ENCODE results near the gene PRUNE2. TPM values are rescaled to one million over a fixed set of nuclear protein-coding genes. Genes with fewer than 3 reads are reported as not detected.
"Not testable (repeated sequence)": the region's sequence is repeated elsewhere in the genome, so short reads cannot be mapped to it uniquely, and the experiment has no call there.

PRUNE2 gene, protein sequence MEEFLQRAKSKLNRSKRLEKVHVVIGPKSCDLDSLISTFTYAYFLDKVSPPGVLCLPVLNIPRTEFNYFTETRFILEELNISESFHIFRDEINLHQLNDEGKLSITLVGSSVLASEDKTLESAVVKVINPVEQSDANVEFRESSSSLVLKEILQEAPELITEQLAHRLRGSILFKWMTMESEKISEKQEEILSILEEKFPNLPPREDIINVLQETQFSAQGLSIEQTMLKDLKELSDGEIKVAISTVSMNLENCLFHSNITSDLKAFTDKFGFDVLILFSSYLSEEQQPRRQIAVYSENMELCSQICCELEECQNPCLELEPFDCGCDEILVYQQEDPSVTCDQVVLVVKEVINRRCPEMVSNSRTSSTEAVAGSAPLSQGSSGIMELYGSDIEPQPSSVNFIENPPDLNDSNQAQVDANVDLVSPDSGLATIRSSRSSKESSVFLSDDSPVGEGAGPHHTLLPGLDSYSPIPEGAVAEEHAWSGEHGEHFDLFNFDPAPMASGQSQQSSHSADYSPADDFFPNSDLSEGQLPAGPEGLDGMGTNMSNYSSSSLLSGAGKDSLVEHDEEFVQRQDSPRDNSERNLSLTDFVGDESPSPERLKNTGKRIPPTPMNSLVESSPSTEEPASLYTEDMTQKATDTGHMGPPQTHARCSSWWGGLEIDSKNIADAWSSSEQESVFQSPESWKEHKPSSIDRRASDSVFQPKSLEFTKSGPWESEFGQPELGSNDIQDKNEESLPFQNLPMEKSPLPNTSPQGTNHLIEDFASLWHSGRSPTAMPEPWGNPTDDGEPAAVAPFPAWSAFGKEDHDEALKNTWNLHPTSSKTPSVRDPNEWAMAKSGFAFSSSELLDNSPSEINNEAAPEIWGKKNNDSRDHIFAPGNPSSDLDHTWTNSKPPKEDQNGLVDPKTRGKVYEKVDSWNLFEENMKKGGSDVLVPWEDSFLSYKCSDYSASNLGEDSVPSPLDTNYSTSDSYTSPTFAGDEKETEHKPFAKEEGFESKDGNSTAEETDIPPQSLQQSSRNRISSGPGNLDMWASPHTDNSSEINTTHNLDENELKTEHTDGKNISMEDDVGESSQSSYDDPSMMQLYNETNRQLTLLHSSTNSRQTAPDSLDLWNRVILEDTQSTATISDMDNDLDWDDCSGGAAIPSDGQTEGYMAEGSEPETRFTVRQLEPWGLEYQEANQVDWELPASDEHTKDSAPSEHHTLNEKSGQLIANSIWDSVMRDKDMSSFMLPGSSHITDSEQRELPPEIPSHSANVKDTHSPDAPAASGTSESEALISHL (N-terminal part only)
- 1.3 TPM for total RNA-seq
- long read RNA-seq = 0 reads

DNA sequence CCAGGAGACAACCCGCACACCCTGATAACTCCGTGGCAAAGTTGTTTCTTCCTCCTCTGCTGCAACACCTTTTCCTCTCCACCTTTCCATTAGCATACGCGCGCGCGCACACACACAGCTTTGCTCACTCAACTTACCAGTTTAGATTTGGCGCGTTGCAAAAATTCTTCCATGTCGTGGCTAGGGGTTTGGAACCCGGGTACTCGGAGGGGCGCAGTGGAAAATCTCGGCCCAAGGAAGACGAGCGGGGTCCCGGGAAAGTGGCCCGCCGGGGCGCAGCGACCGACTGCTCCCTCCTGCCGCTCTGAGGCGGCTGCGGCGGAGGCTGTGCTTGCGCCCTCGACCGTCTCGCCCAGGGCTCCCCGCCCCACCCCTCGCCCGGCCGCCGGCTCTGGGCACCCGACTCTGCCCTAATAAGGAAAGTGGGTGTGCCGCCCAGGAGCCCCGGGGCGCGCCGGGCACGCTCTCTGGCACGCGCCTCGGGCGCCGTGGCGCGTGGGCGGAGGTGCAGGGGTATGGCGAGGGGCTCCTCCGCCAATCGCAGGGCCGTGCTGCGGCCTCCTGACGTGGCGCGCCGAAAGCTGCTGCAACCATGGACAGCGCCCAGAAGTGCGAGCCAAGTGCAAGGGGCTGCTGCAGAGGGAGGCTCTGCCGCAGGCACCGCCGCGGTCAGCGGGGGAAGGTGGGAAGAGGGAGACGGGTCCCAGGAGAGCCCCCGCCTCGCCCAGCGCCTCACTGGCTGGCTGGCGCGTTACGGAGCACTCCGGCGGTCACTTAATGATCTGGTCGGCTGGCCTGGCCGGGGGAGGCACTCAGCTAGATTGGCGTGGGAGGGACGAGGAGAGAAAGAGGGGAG lies at the start of gene PRUNE2:
PRUNE2 (minus strand) TSS at position 324 of the 856 bp plus-strand sequence; CDS start at position 173, 151 bp downstream.
- peak; percentile 67 for DNase-seq
- intact Hi-C loops (cut with DNase I) = no loop called here
- peak; percentile 94 for ATAC-seq (ENCODE audit: poor library complexity)

DNA sequence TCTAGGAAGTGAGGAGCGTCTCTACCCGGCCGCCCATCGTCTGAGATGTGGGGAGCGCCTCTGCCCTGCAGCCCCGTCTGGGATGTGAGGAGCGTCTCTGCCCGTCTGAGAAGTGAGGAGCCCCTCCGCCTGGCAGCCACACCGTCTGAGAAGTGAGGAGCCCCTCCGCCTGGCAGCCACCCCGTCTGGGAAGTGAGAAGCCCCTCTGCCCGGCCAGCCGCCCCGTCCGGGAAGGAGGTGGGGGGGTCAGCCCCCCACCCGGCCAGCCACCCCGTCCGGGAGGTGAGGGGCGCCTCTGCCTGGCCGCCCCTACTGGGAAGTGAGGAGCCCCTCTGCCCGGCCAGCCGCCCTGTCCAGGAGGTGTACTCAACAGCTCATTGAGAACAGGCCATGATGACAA lies 49.5 kb upstream of the PRUNE2 start:
- ATAC-seq (ENCODE audit: poor library complexity); DNase-seq; intact Hi-C loops (cut with DNase I): not testable (repeated sequence)

DNA sequence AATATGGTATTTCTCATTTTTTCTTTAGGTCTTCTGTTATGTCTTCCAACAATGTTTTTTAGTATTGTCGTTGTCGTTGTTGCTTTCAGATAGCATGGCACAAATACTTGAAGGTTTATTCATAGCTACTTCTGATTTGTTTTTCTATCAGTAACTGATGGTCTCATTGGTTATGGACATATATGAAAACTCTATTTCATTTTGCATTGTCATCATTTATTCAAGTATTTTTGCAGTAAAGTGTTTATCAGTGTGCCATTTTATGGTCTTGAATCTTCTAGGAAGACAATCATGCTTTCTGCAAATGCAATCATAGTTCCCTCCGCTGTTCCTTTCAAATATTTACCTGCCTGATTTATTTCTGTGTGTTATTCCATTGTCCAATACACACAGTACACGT lies 44.0 kb upstream of the PRUNE2 start:
- DNase-seq = no peak
- intact Hi-C loops (cut with DNase I) = no loop called here
- ATAC-seq (ENCODE audit: poor library complexity) = no peak

DNA sequence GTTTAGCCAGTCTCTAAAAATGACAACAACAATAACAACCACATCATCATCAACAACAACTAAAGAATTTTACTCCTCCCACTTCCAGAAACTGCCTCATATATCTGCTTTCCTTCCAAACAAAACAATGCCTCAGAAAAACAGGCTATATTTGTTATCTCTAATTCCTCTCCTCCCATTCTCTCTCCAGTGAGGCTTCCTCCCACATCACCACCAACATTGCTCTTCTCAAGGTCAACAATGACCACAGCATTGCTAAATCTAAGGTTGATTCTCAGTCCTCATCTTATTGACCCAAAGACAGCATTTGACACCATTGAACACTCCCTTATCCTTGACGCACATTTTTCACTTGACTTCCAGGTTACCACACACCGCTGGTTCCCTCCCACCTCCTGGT lies 38.1 kb upstream of the PRUNE2 start:
- intact Hi-C loops (cut with DNase I) = no loop called here
- DNase-seq (no peak), ATAC-seq (ENCODE audit: poor library complexity) (no peak)

DNA sequence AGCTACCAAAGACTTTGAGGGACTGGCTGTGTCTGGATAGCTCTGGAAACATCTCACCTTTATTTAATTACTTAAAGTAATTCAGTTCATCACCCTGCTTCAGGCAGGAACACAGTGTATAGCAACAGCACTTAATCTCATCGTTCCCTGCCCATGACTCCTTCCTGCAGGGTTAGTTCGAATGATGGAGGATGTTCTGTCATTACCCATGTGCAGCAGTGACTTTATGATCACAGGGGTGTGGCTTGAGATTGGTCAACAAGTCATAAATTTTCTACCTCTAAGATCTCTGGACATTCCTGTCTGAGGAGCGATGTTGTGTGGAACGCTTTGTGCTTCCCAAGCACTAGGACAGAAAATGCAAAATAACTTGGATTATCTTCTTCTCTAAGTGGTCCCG lies 37.1 kb upstream of the PRUNE2 start:
- intact Hi-C loops (cut with DNase I) = no loop called here
- ATAC-seq (ENCODE audit: poor library complexity) = no peak
- DNase-seq = no peak

DNA sequence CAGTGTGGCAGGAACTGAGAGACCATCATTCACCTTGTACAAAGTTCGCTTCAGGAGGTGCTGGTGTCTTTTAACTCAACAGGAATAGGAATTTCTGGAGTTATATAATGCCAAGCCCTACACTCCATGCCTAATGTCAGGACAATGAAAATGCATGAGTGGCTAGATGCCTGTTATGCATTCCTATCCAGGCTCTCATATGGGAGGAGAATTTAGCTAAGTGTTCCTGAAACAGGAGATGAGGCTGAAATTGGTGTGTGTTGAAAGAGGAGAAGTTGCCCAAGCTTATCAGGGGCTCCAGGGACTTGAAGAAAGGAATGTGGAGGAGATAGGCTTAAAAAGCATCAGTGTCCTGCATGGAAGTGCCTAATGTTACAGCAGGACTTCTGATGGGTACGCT lies 26.8 kb upstream of the PRUNE2 start:
- ATAC-seq (ENCODE audit: poor library complexity) = no peak
- no peak for DNase-seq
- intact Hi-C loops (cut with DNase I) = no loop called here

DNA sequence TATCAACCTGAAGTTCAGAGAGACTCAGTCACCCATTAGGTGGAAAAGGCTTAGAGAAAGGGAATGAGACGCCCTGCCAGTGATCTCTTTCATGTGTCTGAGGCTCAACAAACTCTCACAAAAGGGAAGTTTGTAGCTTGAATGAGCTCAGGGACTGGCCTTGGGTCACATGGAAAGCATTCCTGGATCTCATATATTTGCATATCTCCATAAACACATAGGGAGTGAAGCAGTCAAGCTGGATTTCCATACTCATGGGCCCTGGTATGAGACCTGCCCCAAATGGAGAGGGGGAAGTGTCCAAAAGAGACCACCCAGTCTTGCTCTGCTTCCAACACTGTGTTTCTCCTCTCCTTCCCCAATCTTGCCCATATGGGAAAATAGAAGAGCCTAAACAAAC lies 26.4 kb upstream of the PRUNE2 start:
- intact Hi-C loops (cut with DNase I) = no loop called here
- ATAC-seq (ENCODE audit: poor library complexity) = no peak
- no peak for DNase-seq

DNA sequence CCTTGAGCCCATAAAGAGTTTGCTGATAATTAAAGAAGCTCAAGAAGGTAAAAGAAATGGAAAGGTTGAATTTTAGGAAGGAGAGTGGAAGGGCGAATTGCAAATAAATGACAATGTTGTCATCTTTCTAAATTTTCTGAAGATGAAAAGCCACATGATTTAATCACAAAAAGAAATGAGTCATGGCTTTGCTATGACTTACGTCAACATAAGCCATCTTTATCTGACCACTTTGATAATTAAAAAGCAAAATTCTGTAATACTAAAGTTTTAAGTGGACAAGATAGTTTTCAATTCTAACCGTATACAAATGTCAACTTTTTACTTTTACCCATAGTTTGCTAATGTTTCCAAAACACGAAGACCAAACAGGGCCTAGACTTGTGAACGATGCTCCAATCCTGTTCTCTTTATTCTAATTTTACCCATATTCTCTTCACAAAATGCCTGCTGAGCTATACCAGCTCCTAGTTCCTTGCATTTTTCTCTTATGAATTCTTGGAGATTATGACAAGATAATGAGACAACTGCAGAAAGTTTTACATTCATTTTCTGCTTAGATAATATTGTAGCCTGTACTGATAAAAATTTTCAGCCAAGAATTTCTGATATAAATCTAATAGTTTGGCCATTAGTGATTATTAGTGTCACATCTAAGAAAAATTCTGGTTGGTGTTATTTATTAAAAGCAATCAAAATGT lies 21.8 kb upstream of the PRUNE2 start:
- intact Hi-C loops (cut with DNase I) = no loop called here
- DNase-seq = no peak
- ATAC-seq (ENCODE audit: poor library complexity) = no peak

DNA sequence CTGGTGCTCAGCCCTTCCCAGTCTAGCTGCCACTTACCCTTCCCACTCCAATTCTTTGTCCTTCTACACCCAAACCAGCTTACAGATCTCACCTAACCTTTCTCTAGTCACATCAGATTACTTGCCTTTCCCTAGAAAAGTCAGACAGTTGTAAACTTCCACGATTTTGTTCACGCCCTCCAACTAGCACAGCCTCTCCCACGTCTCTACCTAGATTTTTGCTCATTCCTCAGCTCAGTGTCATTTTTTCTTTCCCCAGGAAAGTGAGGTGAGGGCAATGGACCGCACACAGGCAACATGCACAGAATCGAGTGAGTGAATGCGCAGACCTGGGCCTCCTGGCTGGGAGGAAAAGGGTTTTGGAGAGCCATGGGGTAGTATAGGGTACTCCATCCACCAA lies 20.9 kb upstream of the PRUNE2 start:
- no peak for DNase-seq
- no peak for ATAC-seq (ENCODE audit: poor library complexity)
- intact Hi-C loops (cut with DNase I) = no loop called here

DNA sequence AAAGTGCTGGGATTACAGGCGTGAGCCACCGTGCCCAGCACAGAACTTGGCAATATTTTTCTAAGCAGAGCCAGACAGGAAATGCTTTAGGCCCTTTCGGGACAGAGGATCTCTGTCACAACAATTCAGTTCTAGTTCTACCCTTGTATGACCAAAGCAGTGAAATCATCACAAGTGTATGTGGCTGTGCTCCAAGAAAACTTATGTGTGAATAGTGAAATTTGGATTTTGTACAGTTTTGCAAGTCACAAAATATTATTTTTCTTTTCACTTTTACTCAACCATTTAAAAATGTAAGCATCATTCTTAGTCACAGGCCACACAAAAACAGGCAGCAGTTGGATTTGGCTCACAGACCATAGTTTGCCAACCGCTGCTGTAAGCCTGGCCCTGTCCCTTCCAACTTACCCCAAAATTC lies 20.4 kb upstream of the PRUNE2 start:
- ATAC-seq (ENCODE audit: poor library complexity) = no peak
- no peak for DNase-seq
- intact Hi-C loops (cut with DNase I) = no loop called here

DNA sequence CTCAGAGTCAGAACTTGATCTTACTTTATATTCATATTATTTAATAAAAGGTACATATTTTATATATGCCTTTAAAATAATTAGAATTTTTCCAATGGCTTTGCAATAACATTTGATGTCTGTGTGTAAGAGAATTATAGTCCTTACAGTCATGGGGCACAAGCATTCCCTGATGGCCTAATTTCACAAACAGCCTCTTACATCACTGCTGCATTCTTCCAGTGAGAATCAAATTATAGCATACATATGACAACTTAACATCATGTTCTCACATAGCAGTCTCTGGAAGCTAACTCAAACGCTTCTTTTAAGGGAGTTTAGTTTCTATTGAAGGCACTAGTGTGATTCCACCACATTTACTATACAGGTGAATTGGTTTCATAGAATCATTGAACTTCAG lies 15.3 kb upstream of the PRUNE2 start:
- intact Hi-C loops (cut with DNase I) = no loop called here
- DNase-seq (no peak), ATAC-seq (ENCODE audit: poor library complexity) (no peak)

DNA sequence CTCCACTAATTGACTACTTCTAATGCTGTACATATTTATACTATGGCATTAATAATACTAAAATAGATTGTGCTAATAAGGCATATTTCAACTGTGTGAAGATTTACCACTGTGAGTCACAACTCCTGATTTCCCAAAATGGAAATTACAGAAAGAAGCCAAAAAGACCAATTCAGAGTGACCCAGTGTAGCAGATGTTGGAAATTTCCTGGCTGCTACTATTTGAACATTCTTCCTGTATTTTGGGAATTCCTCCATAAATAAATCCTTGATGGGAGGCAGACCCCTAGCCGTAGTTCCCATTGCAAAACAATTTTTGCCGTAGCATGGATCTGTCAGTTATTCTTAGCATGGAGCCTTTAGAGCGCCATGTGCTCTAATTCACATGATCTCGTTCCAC lies 11.4 kb upstream of the PRUNE2 start:
- DNase-seq (no peak), ATAC-seq (ENCODE audit: poor library complexity) (no peak)
- intact Hi-C loops (cut with DNase I) = no loop called here

DNA sequence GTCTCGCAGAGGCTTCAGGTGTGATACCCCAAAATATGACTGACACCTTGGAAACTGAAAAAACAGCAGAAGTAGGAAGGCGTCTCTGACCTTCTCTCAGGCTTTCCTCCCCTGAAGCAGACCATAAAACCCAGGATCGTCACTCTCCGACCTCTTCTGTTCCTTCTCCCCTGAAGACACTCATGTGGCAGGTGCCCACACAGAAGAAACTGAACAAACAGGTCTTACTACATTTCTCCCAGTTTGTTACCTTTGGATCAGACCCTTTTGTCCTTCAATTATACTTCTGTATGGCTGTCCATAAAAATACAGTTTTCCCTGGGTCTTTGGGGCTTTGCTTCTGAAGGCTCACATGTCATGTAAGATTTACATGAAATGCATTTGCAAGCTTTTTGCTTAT lies 10.3 kb upstream of the PRUNE2 start:
- intact Hi-C loops (cut with DNase I) = no loop called here
- DNase-seq (no peak), ATAC-seq (ENCODE audit: poor library complexity) (no peak)

DNA sequence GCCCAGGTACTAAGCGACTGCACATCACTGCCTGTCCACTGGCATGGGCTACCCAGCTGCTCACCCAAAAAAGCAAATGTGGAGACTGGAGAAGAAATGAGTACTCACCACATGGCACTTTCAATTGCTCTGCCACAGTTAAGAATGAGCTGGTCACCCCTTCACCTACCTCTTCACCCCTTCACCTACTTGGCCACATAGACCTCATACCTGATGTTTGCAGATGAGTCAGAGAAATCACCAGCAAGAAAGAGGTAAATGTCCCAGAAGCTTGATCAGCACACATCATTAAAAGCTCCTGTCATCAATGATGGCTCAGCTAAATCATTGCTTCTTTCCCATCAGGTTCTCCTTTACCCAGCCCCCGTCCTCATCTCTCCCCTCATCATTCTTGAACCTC lies 7.6 kb upstream of the PRUNE2 start:
- ATAC-seq (ENCODE audit: poor library complexity) (no peak), DNase-seq (no peak)
- intact Hi-C loops (cut with DNase I) = no loop called here

DNA sequence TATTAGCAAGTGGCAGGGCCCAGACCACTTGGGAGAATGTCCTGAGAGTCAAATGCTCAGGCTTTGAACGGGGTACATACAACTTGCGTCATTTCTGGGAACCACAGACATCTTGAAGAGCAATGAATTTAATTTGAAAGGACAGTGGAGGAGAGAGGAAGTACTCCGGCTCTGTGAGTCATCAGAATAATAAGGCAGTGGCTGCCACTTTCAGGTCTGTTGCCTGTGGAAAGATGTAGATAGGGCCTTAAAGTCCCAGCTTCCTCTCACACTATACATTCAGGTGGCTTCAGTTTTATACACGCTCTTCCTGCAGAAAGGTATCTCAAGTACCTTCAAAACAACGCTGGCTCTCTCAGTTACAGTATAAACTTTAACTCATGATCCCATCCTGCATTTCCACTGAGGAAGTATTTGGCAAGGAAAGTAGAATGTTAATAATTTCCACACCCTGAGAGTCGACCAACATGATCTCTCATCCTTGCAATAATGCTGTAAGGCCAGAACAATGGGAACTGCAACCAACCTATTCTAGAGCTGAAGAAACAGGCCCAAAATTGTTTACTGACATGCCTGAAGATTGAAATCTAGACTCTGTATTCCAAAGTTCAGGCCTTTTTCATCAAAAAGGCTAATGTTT lies 6.8 kb upstream of the PRUNE2 start:
- DNase-seq (no peak), ATAC-seq (ENCODE audit: poor library complexity) (no peak)
- intact Hi-C loops (cut with DNase I) = no loop called here

DNA sequence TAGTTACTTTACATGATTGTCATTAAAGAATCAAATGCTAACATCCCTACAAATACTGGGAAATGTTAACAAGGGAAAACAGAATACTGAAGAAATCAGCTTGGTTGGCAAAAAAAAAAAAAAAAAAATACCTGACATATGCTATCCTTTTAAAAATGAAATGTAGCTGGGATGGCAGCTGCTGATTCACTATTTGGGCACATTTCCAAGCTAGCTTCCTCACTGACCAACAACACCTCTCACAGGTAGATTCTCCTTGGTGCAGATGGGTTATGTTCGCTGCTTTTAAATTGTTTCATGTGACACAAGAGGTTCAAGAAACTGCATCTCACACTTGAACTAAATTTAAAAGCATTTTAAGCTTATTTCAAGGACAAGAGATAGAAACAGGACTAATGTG lies 6.1 kb upstream of the PRUNE2 start:
- ATAC-seq (ENCODE audit: poor library complexity) (no peak), DNase-seq (no peak)
- intact Hi-C loops (cut with DNase I) = no loop called here

DNA sequence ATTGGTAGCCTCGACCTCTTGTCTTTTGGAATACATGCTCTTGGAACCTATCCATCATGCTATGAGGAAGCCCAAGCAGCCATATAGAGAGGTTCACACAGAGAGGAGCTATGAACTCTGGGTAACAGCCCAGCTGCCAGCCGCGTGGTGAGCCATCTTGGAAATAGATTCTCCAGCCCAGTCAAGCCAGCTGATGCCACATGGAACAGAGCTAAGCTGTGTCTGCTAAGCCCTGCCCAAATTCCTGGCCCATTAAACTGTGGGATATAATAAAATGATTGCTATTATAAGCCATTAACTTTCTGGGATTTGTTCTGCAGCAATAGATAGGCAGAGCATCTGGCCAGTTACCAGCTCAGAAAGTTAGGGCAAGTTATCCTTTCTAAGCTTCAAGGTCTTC lies 4.9 kb upstream of the PRUNE2 start:
- no peak for ATAC-seq (ENCODE audit: poor library complexity)
- DNase-seq = no peak
- intact Hi-C loops (cut with DNase I) = no loop called here

Measured in Right ventricle myocardium superior (tissue), 1 donor.